HG03159 (cell line): ENCODE measurements around the gene WDFY3.

Experiments
- ATAC-seq: cut with Tn5 transposase; IDR thresholded peaks from one replicate; pipeline ENCODE4 v1.9.1; 2021; ENCODE audit warnings: mild to moderate bottlenecking, moderate library complexity; ENCODE audit not compliant: unreplicated experiment

WDFY3 gene

GRCh38 chr4:84913176-84913575 lies 53.3 kb downstream of the WDFY3 start:
- no peak for ATAC-seq

- no peak for ATAC-seq
Observed at GRCh38 chr4:84912741-84913140, 53.7 kb downstream of the WDFY3 start.

GRCh38 chr4:84908876-84909275 lies 57.6 kb downstream of the WDFY3 start:
- no peak for ATAC-seq

- no peak for ATAC-seq
Observed at GRCh38 chr4:84907145-84907544, 59.3 kb downstream of the WDFY3 start.

GRCh38 chr4:84905646-84906045 lies 60.8 kb downstream of the WDFY3 start:
- ATAC-seq, result no peak

GRCh38 chr4:84901740-84902281 lies 64.7 kb downstream of the WDFY3 start:
- no peak for ATAC-seq

GRCh38 chr4:84901173-84901572 lies 65.3 kb downstream of the WDFY3 start:
- no peak for ATAC-seq

- ATAC-seq, result no peak
Observed at GRCh38 chr4:84899616-84900015, 66.9 kb downstream of the WDFY3 start.

- ATAC-seq, result no peak
Observed at GRCh38 chr4:84897516-84897915, 69.0 kb downstream of the WDFY3 start.

GRCh38 chr4:84895283-84895682 lies 71.2 kb downstream of the WDFY3 start:
- no peak for ATAC-seq

- ATAC-seq, result no peak
Observed at GRCh38 chr4:84894621-84895020, 71.9 kb downstream of the WDFY3 start.

GRCh38 chr4:84892950-84893349 lies 73.5 kb downstream of the WDFY3 start:
- ATAC-seq, result no peak

GRCh38 chr4:84887824-84888223 lies 78.7 kb downstream of the WDFY3 start:
- ATAC-seq, result no peak

- no peak for ATAC-seq
Observed at GRCh38 chr4:84879651-84880200, 86.8 kb downstream of the WDFY3 start.

GRCh38 chr4:84878546-84878945 lies 87.9 kb downstream of the WDFY3 start:
- no peak for ATAC-seq

- no peak for ATAC-seq
Observed at GRCh38 chr4:84878090-84878489, 88.4 kb downstream of the WDFY3 start.

GRCh38 chr4:84877051-84877833 lies 89.2 kb downstream of the WDFY3 start:
- no peak for ATAC-seq

- ATAC-seq, result no peak
Observed at GRCh38 chr4:84875636-84876371, 90.7 kb downstream of the WDFY3 start.

GRCh38 chr4:84874619-84875018 lies 91.9 kb downstream of the WDFY3 start:
- no peak for ATAC-seq

GRCh38 chr4:84870398-84871163 lies 95.9 kb downstream of the WDFY3 start:
- no peak for ATAC-seq

GRCh38 chr4:84866295-84866694 lies 100.2 kb downstream of the WDFY3 start:
- no peak for ATAC-seq
